ENCODE results near the gene COX7A2L. TPM values are rescaled to one million over a fixed set of nuclear protein-coding genes. Genes with fewer than 3 reads are reported as not detected.
"Not testable (repeated sequence)": the region's sequence is repeated elsewhere in the genome, so short reads cannot be mapped to it uniquely, and the experiment has no call there.

COX7A2L gene
- total RNA-seq, 1 donor from 2014 or later, result 230 TPM

- no peak for DNase-seq
These were observed 22.3 kb downstream of the COX7A2L start for GRCh38 chr2:42338567-42339190.

GRCh38 chr2:42337846-42338566, 23.0 kb downstream of the COX7A2L start:
- DNase-seq, result no peak

GRCh38 chr2:42337356-42337820, 23.6 kb downstream of the COX7A2L start:
- no peak for DNase-seq

- DNase-seq, result no peak
These were observed 24.6 kb downstream of the COX7A2L start for GRCh38 chr2:42336361-42336965.

GRCh38 chr2:42335514-42336104, 25.4 kb downstream of the COX7A2L start:
- no peak for DNase-seq

GRCh38 chr2:42334865-42335264, 26.2 kb downstream of the COX7A2L start:
- not testable (repeated sequence) for DNase-seq

GRCh38 chr2:42334220-42334619, 26.8 kb downstream of the COX7A2L start:
- no peak for DNase-seq

- DNase-seq, result no peak
These were observed 27.4 kb downstream of the COX7A2L start for GRCh38 chr2:42333579-42333978.

- no peak for DNase-seq
These were observed 28.4 kb downstream of the COX7A2L start for GRCh38 chr2:42332575-42332974.

GRCh38 chr2:42331569-42332284, 29.3 kb downstream of the COX7A2L start:
- no peak for DNase-seq

- no peak for DNase-seq
These were observed 31.3 kb downstream of the COX7A2L start for GRCh38 chr2:42329736-42330135.

GRCh38 chr2:42328923-42329322, 32.1 kb downstream of the COX7A2L start:
- no peak for DNase-seq

- peak; percentile 64 for DNase-seq
These were observed 32.7 kb downstream of the COX7A2L start for GRCh38 chr2:42328148-42328833.

- DNase-seq, result no peak
These were observed 33.9 kb downstream of the COX7A2L start for GRCh38 chr2:42327125-42327524.

GRCh38 chr2:42325609-42326008, 35.4 kb downstream of the COX7A2L start:
- no peak for DNase-seq

GRCh38 chr2:42324949-42325348, 36.1 kb downstream of the COX7A2L start:
- DNase-seq, result no peak

GRCh38 chr2:42324244-42324643, 36.8 kb downstream of the COX7A2L start:
- DNase-seq, result no peak

- DNase-seq, result no peak
These were observed 39.5 kb downstream of the COX7A2L start for GRCh38 chr2:42321452-42322064.

- DNase-seq, result no peak
These were observed 41.8 kb downstream of the COX7A2L start for GRCh38 chr2:42319265-42319664.

GRCh38 chr2:42317945-42318344, 43.1 kb downstream of the COX7A2L start:
- DNase-seq, result no peak

- DNase-seq, result no peak
These were observed 43.5 kb downstream of the COX7A2L start for GRCh38 chr2:42317486-42317885.

GRCh38 chr2:42316910-42317309, 44.1 kb downstream of the COX7A2L start:
- DNase-seq, result no peak
